HG02870 (cell line): ENCODE measurements around the gene ARHGAP44.

Experiments used
- ATAC-seq: cut with Tn5 transposase; IDR thresholded peaks from one replicate; pipeline ENCODE4 v1.9.1; 2021; ENCODE audit warnings: mild to moderate bottlenecking, moderate library complexity; ENCODE audit not compliant: unreplicated experiment

ARHGAP44 gene

GRCh38 chr17:12990041-12990808 lies 200.9 kb downstream of the ARHGAP44 start:
- no peak for ATAC-seq

GRCh38 chr17:12990926-12991325 lies 201.6 kb downstream of the ARHGAP44 start:
- no peak for ATAC-seq

GRCh38 chr17:12992676-12993075 lies 203.4 kb downstream of the ARHGAP44 start:
- ATAC-seq = no peak

- no peak for ATAC-seq
These were observed 204.3 kb downstream of the ARHGAP44 start for GRCh38 chr17:12993631-12994030.

- ATAC-seq = no peak
These were observed 205.2 kb downstream of the ARHGAP44 start for GRCh38 chr17:12994341-12995074.

GRCh38 chr17:12995106-12995895 lies 206.0 kb downstream of the ARHGAP44 start:
- ATAC-seq = no peak

GRCh38 chr17:12995896-12996295 lies 206.6 kb downstream of the ARHGAP44 start:
- ATAC-seq = no peak

- ATAC-seq = no peak
These were observed 207.1 kb downstream of the ARHGAP44 start for GRCh38 chr17:12996357-12996756.

GRCh38 chr17:12996941-12997340 lies 207.6 kb downstream of the ARHGAP44 start:
- no peak for ATAC-seq

GRCh38 chr17:12998461-12998860 lies 209.2 kb downstream of the ARHGAP44 start:
- ATAC-seq = no peak

GRCh38 chr17:12998874-12999273 lies 209.6 kb downstream of the ARHGAP44 start:
- ATAC-seq = no peak

- no peak for ATAC-seq
These were observed 211.3 kb downstream of the ARHGAP44 start for GRCh38 chr17:13000561-13000960.

- no peak for ATAC-seq
These were observed 212.8 kb downstream of the ARHGAP44 start for GRCh38 chr17:13001991-13002615.

GRCh38 chr17:13002761-13003453 lies 213.6 kb downstream of the ARHGAP44 start:
- no peak for ATAC-seq

GRCh38 chr17:13003454-13003851 lies 214.2 kb downstream of the ARHGAP44 start:
- ATAC-seq = no peak

GRCh38 chr17:13003927-13004326 lies 214.6 kb downstream of the ARHGAP44 start:
- ATAC-seq = no peak

GRCh38 chr17:13004336-13004735 lies 215.0 kb downstream of the ARHGAP44 start:
- ATAC-seq = no peak

GRCh38 chr17:13005530-13005929 lies 216.2 kb downstream of the ARHGAP44 start:
- no peak for ATAC-seq

- ATAC-seq = no peak
These were observed 219.2 kb downstream of the ARHGAP44 start for GRCh38 chr17:13008461-13008860.

- ATAC-seq = no peak
These were observed 221.7 kb downstream of the ARHGAP44 start for GRCh38 chr17:13010959-13011358.
